HG03342 (cell line): ENCODE results near the gene PELO.
"Not testable (repeated sequence)": the region's sequence is repeated elsewhere in the genome, so short reads cannot be mapped to it uniquely, and the experiment has no call there.

ENCODE experiments used
- ATAC-seq: cut with Tn5 transposase; IDR thresholded peaks from one replicate; pipeline ENCODE4 v1.9.1; 2021; ENCODE audit warnings: mild to moderate bottlenecking, moderate library complexity; ENCODE audit not compliant: unreplicated experiment

PELO gene

GRCh38 chr5:52800394-52801213 is 12.9 kb downstream of the PELO start:
- ATAC-seq: peak; percentile 27

DNA sequence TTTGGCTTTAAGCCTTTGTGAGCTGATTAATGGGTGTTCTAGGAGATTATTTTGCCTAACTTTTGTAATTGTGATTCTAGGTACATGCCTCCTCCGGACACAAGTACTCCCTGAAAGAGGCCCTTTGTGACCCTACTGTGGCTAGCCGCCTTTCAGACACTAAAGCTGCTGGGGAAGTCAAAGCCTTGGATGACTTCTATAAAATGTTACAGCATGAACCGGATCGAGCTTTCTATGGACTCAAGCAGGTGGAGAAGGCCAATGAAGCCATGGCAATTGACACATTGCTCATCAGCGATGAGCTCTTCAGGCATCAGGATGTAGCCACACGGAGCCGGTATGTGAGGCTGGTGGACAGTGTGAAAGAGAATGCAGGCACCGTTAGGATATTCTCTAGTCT is 13.6 kb downstream of the PELO start:
- ATAC-seq: no peak

DNA sequence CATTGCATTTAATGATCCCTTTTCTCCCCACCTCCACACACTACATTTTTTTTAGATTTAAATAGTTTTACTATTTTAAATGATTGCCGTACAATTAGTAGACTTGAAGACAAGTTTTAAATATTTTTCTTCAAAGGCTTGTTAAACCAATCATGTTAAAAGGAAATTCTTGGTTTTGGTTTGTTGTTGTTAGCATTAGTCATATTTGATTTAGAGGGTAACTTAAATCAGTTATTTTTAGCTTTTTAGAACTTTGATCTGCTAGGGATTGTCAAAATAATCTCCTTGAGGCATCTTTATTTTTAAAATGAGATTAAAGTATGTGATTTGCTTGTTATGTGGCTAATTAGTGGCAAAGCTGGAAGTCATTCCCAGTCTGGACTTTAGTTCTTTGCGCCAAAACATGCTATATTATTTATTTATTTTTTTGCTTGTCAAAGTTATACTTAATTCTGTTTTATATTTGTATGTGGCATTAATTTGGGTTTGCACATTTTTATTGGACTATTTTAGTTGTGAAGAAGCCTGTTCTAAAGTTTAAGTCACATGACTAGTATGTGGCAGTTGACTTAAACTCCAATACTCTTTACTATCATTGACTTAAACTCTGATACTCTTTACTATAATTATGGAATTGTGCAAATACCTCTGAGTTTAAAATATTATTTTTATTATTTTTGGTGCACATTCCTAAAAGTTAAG is 14.7 kb downstream of the PELO start:
- ATAC-seq: no peak

- no peak for ATAC-seq
Observed at GRCh38 chr5:52802974-52803336, 15.2 kb downstream of the PELO start.

DNA sequence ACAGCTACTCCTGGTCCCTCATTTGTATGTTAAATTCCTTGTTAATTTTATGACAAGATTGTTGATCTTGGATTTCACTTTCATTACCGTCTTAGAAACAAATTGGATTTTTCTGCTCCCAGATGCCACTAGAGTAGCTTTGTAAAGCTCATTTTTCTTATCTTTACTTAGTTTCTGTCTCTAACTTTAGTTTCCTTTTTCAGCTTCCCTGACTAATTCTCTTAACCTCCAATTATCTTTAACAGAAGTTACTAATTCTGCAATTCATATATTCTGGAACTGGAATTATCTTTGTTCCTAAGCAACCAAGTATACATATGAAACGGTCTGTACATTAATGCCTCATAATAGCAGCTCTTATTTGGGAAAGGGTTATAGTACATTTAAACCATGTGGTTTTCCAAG is 16.7 kb downstream of the PELO start:
- ATAC-seq: no peak

DNA sequence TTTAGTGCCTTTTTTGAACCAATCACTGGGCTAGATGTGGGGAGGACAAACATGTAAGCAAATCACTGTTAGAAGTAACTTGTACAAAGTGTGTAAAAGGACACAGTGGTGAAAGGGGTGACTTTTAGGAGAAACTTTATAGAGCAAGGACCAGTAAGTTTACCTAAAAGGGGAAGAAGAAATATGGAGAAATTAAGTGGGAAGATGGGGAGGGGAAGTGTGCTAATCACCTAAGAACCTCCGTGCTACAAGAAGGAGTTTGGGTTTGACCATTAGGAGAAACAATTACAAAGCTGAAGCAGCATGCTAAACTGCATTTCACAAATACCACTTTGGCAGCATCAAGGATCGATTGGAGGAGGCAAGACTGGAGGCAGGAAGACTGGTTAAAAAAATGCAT is 17.3 kb downstream of the PELO start:
- ATAC-seq: no peak

GRCh38 chr5:52805615-52806014 is 17.9 kb downstream of the PELO start:
- ATAC-seq: no peak

- no peak for ATAC-seq
Observed at GRCh38 chr5:52807037-52807436, 19.3 kb downstream of the PELO start.

DNA sequence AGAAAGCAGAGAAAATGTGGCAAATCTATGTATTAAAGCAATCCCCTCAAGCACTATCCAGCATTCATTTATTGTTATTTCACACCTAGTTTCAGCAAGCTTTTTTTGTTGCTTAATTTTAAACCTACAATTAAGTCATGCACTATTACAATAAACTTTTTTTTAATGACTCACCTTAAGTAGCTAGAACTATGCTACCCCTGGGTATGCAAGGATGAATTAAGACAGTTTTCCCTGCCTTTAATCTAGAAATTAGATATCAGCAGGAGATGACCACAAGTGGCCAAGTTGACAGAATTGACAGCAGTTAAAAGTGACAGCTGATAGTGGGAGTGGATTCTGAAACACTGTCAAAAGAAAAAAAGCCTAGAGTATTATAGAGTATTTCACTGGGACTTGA is 20.0 kb downstream of the PELO start:
- ATAC-seq: no peak

DNA sequence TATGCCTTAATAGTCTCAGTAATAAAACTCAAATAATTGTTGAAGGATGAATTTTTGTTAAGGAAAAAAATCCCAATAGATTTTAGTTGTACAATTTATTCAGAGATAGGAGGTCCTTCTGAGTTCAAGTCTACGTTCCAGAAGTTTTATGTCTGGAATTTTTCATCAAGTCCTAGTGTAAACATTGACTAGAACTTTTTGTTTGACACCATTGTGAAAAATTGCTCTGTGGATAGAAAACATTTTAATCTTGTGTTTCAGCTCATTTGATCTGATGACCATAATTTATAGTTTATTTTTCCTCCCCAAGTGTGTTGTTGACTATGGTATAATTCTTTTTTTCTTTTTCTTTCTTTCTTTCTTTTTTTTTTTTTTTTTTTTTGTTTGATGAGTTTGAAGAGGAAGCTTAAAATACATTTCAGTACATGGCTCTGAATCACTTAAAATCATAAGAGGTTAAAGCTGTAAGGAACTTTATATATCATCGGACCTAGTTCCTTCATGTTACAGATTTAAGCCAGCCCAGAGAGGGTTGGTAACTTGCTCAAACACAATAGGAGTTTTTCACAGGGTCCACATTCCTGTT is 20.7 kb downstream of the PELO start:
- no peak for ATAC-seq

- peak; percentile 48 for ATAC-seq
Observed at GRCh38 chr5:52809884-52810283, 22.2 kb downstream of the PELO start.

- no peak for ATAC-seq
Observed at GRCh38 chr5:52810426-52810825, 22.7 kb downstream of the PELO start.

DNA sequence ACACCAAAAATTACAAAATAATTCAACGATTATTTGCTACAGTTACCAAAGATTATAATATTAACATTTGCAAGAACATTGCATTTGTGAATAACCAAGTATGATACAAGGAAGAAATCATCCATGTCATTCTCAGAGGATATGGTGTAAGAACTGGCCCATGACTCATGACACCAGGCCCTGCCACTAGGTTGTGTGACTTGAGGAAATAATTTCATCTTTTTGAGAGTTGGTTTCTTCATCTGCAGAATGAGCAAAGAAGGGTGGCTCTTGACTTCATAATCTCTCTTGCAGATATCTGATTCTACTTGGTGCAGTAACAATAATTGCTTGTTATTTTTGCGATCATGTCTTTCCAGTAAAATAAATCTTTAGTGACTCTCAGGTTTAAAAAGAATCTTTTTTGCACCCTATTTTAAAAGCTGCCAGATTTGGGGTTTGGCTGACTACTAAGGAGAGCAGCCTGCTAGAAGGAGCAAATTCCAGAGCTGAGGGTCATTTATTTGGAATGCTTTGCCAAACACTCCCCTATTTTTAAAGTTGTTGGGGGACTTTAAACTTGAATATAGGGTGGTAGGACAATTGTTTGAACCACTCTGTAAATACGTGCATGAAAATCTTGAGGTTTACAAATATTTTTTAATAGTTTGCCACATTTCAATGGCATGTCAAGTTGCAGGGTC is 23.5 kb downstream of the PELO start:
- no peak for ATAC-seq

GRCh38 chr5:52814352-52815148 is 26.8 kb downstream of the PELO start:
- no peak for ATAC-seq

DNA sequence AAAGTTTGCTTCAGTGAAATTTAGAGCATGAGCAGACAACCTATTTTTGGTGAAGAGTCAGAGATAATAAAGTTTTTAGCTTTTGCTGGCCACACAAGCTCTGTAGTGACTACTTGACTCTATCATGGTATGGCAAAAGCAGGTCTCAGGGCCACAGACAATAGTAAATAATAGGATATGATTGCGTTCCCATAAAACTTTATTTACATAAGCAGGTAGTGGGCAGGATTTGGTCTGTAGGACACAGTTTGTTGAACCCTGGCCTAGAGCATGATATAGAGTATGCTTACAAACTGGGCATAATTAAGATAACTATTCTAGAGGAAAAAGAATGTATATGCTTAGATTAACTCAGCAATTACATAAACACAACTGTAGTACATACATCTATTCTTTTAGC is 30.1 kb downstream of the PELO start:
- ATAC-seq: no peak

GRCh38 chr5:52818360-52818759 is 30.6 kb downstream of the PELO start:
- ATAC-seq: no peak

- not testable (repeated sequence) for ATAC-seq
Observed at GRCh38 chr5:52818807-52819206, 31.1 kb downstream of the PELO start.

GRCh38 chr5:52821901-52822300 is 34.2 kb downstream of the PELO start:
- ATAC-seq: no peak

DNA sequence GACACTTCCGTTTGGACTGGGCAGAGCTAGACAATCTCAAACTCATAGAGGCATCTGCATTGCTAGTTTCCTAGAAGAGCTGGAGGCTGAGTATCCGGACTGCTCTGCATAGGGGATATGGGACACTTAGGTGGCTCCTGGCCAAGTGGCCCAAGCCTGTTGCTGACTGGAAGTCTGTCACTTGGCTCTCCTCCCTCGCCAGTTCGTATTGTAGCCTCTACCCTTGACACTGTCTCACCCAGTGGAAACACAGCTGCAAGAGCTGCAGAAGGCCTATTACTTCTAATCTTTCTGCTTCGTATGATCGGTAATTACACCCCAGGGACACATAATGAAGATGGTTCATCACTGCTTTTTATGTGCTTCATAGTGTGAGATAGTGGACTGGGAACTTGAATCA is 34.7 kb downstream of the PELO start:
- ATAC-seq: no peak

DNA sequence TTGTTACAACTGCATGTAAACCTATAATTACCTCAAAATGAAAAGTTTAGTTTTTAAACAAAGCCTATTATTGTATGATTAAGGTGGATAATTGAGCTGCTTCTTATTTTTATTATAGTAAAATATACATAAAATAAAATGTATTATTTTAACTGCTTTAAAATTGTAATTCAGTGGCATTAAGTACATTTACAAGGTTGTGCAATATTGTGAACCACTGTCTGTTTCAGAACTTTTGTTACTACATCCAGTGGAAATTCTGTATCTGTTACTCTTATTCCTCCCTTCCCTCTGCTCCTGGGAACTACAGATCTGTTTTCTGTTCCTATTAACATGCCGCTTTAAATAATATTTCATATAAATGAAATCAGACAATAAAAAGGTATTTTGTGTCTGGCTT is 37.1 kb downstream of the PELO start:
- no peak for ATAC-seq

GRCh38 chr5:52825826-52826225 is 38.1 kb downstream of the PELO start:
- ATAC-seq: peak; percentile 95
